ENCODE measurements around the gene SPIN3. TPM values are rescaled to one million over a fixed set of nuclear protein-coding genes. Genes with fewer than 3 reads are reported as not detected.

SPIN3 gene
- total and polyA plus RNA-seq, 2 experiments from 2014 or later, result 10.6 to 13.0 TPM

DNA sequence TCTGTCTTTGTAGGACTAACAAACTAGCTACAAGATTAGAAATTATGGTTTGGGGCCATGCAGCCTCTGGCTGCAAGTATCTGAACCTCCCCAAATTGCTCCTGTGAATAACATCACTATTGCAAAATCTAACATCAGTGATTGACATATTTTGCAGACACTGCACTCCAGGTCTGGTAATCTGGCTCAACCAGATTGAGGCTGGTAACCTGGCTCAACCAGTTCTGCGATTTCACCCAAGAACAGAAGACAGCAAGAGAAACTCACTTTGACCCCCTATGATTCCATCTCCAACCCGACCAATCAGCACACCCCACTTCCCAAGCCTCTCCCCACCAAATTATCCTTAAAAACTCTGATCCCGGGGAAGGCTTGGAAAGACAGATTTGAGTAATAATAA lies 20.9 kb downstream of the SPIN3 start:
- Histone ChIP-seq H3K27me3 (no peaks in the 10 kb centered on the region), H2AFZ (no peak overlapping the region), H3K27ac (no peak overlapping the region), H3K79me2 (no peaks in the 10 kb centered on the region), H3K4me1 (ENCODE audit: insufficient read depth) (no peaks in the 10 kb centered on the region), H3K4me2 (no peak overlapping the region), H3K9me3 (ENCODE audit: low read depth) (no peaks in the 10 kb centered on the region), H3K36me3 (replicated peaks; ENCODE audit: insufficient read depth, low read depth) (no peaks in the 10 kb centered on the region), H4K20me1 (ENCODE audit: insufficient read depth, poor library complexity, severe bottlenecking) (no peaks in the 10 kb centered on the region), H3K9me2 (replicated peaks; ENCODE audit: insufficient read depth) (no peaks in the 10 kb centered on the region), H3K4me3 (no peak overlapping the region)
- 79% methylated on average over 3 of the region's 3 CpGs for WGBS (ENCODE audit: low lambda C conversion rate, missing lambda C conversion rate)
- no peak for DNase-seq (ENCODE audit: low spot score)
- TF ChIP-seq, protein P1, sequence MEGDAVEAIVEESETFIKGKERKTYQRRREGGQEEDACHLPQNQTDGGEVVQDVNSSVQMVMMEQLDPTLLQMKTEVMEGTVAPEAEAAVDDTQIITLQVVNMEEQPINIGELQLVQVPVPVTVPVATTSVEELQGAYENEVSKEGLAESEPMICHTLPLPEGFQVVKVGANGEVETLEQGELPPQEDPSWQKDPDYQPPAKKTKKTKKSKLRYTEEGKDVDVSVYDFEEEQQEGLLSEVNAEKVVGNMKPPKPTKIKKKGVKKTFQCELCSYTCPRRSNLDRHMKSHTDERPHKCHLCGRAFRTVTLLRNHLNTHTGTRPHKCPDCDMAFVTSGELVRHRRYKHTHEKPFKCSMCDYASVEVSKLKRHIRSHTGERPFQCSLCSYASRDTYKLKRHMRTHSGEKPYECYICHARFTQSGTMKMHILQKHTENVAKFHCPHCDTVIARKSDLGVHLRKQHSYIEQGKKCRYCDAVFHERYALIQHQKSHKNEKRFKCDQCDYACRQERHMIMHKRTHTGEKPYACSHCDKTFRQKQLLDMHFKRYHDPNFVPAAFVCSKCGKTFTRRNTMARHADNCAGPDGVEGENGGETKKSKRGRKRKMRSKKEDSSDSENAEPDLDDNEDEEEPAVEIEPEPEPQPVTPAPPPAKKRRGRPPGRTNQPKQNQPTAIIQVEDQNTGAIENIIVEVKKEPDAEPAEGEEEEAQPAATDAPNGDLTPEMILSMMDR (IDR thresholded peaks at IDR 0.05; ENCODE audit: poor library complexity), result no peak
- TF ChIP-seq EZH2phosphoT487 (IDR thresholded peaks at IDR 0.05; ENCODE audit: low read depth, severe bottlenecking, unreplicated experiment), result no peak
- no peak for TF ChIP-seq EZH2 (IDR thresholded peaks at IDR 0.05; ENCODE audit: borderline replicate concordance)

DNA sequence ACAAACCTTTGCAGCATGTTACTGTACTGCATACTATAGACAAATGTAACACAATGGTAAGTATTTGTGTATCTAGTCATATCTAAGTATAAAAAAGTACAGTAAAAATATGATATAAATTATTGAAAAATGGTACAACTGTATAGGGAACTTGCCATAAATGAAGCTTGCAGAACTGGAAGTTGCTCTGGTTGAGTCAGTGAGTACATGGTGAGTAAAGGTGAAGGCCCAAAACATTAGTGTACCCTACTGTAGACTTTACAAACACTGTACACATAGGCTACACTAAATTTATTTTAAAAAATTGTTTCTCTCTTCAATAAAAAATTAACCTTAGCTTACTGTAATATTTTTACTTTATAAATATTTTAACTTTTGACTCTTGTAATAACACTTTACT lies 25.8 kb downstream of the SPIN3 start:
- H2AFZ ChIP-seq, result no peak overlapping the region
- DNase-seq (ENCODE audit: low spot score), result no peak
- no peaks in the 10 kb centered on the region for H3K27me3 ChIP-seq
- H3K79me2 ChIP-seq, result no peaks in the 10 kb centered on the region
- no peak overlapping the region for H3K4me2 ChIP-seq
- no peaks in the 10 kb centered on the region for H4K20me1 ChIP-seq (ENCODE audit: insufficient read depth, poor library complexity, severe bottlenecking)
- H3K9me2 ChIP-seq (replicated peaks; ENCODE audit: insufficient read depth), result no peaks in the 10 kb centered on the region
- H3K4me3 ChIP-seq, result no peak overlapping the region
- H3K4me1 ChIP-seq (ENCODE audit: insufficient read depth), result no peaks in the 10 kb centered on the region
- H3K27ac ChIP-seq, result no peak overlapping the region
- no peaks in the 10 kb centered on the region for H3K36me3 ChIP-seq (replicated peaks; ENCODE audit: insufficient read depth, low read depth)
- TF ChIP-seq, protein P1 (IDR thresholded peaks at IDR 0.05; ENCODE audit: poor library complexity), result no peak
- TF ChIP-seq EZH2phosphoT487 (IDR thresholded peaks at IDR 0.05; ENCODE audit: low read depth, severe bottlenecking, unreplicated experiment), result no peak
- TF ChIP-seq EZH2 (IDR thresholded peaks at IDR 0.05; ENCODE audit: borderline replicate concordance), result no peak
- no peaks in the 10 kb centered on the region for H3K9me3 ChIP-seq (ENCODE audit: low read depth)

GRCh38 chrX:56968980-56969379 lies 26.4 kb downstream of the SPIN3 start:
- Histone ChIP-seq H3K4me1 (ENCODE audit: insufficient read depth) (no peaks in the 10 kb centered on the region), H4K20me1 (ENCODE audit: insufficient read depth, poor library complexity, severe bottlenecking) (no peaks in the 10 kb centered on the region), H3K4me2 (no peak overlapping the region), H3K36me3 (replicated peaks; ENCODE audit: insufficient read depth, low read depth) (no peaks in the 10 kb centered on the region), H3K79me2 (no peaks in the 10 kb centered on the region), H3K4me3 (no peak overlapping the region), H3K27ac (no peak overlapping the region), H3K9me2 (replicated peaks; ENCODE audit: insufficient read depth) (no peaks in the 10 kb centered on the region), H3K9me3 (ENCODE audit: low read depth) (no peaks in the 10 kb centered on the region), H2AFZ (no peak overlapping the region), H3K27me3 (no peaks in the 10 kb centered on the region)
- no peak for TF ChIP-seq EZH2 (IDR thresholded peaks at IDR 0.05; ENCODE audit: borderline replicate concordance)
- no peak for TF ChIP-seq EZH2phosphoT487 (IDR thresholded peaks at IDR 0.05; ENCODE audit: low read depth, severe bottlenecking, unreplicated experiment)
- TF ChIP-seq, protein P1 (IDR thresholded peaks at IDR 0.05; ENCODE audit: poor library complexity), result no peak
- 71% methylated on average over 1 of the region's 1 CpG for WGBS (ENCODE audit: low lambda C conversion rate, missing lambda C conversion rate)
- no peak for DNase-seq (ENCODE audit: low spot score)

- Histone ChIP-seq H3K27ac (no peak overlapping the region), H3K9me3 (ENCODE audit: low read depth) (no peaks in the 10 kb centered on the region), H3K27me3 (no peaks in the 10 kb centered on the region), H4K20me1 (ENCODE audit: insufficient read depth, poor library complexity, severe bottlenecking) (no peaks in the 10 kb centered on the region), H3K79me2 (no peaks in the 10 kb centered on the region), H2AFZ (no peak overlapping the region), H3K4me3 (no peak overlapping the region), H3K4me2 (no peak overlapping the region), H3K36me3 (replicated peaks; ENCODE audit: insufficient read depth, low read depth) (no peaks in the 10 kb centered on the region), H3K4me1 (ENCODE audit: insufficient read depth) (no peaks in the 10 kb centered on the region), H3K9me2 (replicated peaks; ENCODE audit: insufficient read depth) (no peaks in the 10 kb centered on the region)
- 50% methylated on average over 1 of the region's 1 CpG for WGBS (ENCODE audit: low lambda C conversion rate, missing lambda C conversion rate)
- TF ChIP-seq, protein P1 (IDR thresholded peaks at IDR 0.05; ENCODE audit: poor library complexity), result no peak
- no peak for TF ChIP-seq EZH2 (IDR thresholded peaks at IDR 0.05; ENCODE audit: borderline replicate concordance)
- TF ChIP-seq EZH2phosphoT487 (IDR thresholded peaks at IDR 0.05; ENCODE audit: low read depth, severe bottlenecking, unreplicated experiment), result no peak
- DNase-seq (ENCODE audit: low spot score), result no peak
These were observed 32.0 kb downstream of the SPIN3 start for GRCh38 chrX:56963377-56963776.

Measured in hepatocyte (in vitro differentiated cells).